B cell (primary cell): ENCODE results near the gene CBLB.

Experiments used
- CTCF ChIP-seq: fragments of 200-600 bp; IDR thresholded peaks from one replicate; pipeline ENCODE4 v1.8.0; 2022; ENCODE audit warnings: antibody characterized with exemption, mild to moderate bottlenecking
- EZH2 ChIP-seq: IDR thresholded peaks from 2 replicates; pipeline ENCODE4 v1.6.1; 2012; ENCODE audit warnings: borderline replicate concordance, low read depth, mild to moderate bottlenecking, moderate library complexity, low read length; ENCODE audit not compliant: insufficient read depth, poor library complexity, severe bottlenecking

GRCh38 chr3:105755121-105755886, 113.5 kb downstream of the CBLB start:
- TF ChIP-seq CTCF (no peak), EZH2 (no peak)
